ENCODE data around the gene SGIP1.

- TF ChIP-seq EGR1 (IDR thresholded peaks at IDR 0.05): no peak
- no peak for TF ChIP-seq CREB1 (IDR thresholded peaks at IDR 0.05; ENCODE audit: low read depth)
- TF ChIP-seq TEAD4 (IDR thresholded peaks at IDR 0.05): no peak
- no peak for TF ChIP-seq EP300 (IDR thresholded peaks at IDR 0.05; ENCODE audit: borderline replicate concordance)
- TF ChIP-seq, protein P1, sequence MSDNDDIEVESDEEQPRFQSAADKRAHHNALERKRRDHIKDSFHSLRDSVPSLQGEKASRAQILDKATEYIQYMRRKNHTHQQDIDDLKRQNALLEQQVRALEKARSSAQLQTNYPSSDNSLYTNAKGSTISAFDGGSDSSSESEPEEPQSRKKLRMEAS (IDR thresholded peaks at IDR 0.05): no peak
- TF ChIP-seq YY1 (IDR thresholded peaks at IDR 0.05; ENCODE audit: low read depth): no peak
- no peak for TF ChIP-seq CEBPB (IDR thresholded peaks at IDR 0.05)
- no peak for TF ChIP-seq NFIC (IDR thresholded peaks at IDR 0.05)
Observed at GRCh38 chr1:66758241-66758755, 224.3 kb downstream of the SGIP1 start.
